GM06990 (cell line): ENCODE measurements around the gene TNC.

Experiments
- DNase-seq: peaks from one replicate; pipeline ENCODE4 v3.0.0-alpha.2; 2011; ENCODE audit not compliant: insufficient read length; ENCODE audit errors: extremely low read depth
- H3K27me3 ChIP-seq: replicated peaks from 2 replicates; pipeline ENCODE4 v1.6.0; 2011; ENCODE audit warnings: low read length; ENCODE audit not compliant: control insufficient read depth, insufficient read depth
- H3K36me3 ChIP-seq: 2 replicates; pipeline ENCODE4 v1.5.1; 2011; ENCODE audit warnings: low read length; ENCODE audit not compliant: control insufficient read depth, insufficient read depth
- H3K4me3 ChIP-seq: replicated peaks from 2 replicates; pipeline ENCODE4 v1.5.1; 2011; ENCODE audit warnings: low read depth, mild to moderate bottlenecking, control low read depth, low read length
- TF ChIP-seq, protein P1 (sequence below): IDR thresholded peaks from 2 replicates; pipeline ENCODE4 v1.5.1; 2011; ENCODE audit warnings: low read length, control low read depth, mild to moderate bottlenecking, inconsistent platforms; ENCODE audit not compliant: insufficient read depth, poor library complexity, severe bottlenecking

Gene TNC

DNA sequence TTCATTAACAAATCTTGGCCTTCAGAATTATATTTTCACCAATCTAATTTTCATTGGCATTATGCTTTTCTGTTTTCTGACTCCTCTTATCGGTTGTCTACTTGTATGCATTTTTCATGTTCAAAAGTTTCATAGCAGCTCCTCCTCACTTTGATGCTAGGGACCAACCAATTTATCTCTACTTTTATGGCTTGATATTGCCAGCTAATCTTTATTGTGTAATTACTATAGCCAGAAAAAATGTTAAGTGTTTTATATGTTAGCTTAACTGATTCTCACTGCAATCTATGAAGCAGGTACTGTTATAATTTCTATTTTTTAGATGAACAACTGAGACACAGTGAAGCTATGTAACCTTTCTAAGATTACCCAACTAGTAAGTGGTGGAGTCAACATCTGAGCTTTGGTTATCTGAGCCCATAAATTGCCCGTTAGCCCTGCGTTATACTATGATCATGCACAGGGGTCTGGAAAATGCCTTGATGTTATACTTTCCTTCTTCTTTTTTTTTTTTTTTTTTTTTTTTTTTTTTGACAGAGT, 34.4 kb upstream of the TNC start:
- Histone ChIP-seq H3K36me3 (no peaks in the 10 kb centered on the region), H3K4me3 (no peak overlapping the region), H3K27me3 (no peaks in the 10 kb centered on the region)
- no peak for DNase-seq
- TF ChIP-seq, protein P1, sequence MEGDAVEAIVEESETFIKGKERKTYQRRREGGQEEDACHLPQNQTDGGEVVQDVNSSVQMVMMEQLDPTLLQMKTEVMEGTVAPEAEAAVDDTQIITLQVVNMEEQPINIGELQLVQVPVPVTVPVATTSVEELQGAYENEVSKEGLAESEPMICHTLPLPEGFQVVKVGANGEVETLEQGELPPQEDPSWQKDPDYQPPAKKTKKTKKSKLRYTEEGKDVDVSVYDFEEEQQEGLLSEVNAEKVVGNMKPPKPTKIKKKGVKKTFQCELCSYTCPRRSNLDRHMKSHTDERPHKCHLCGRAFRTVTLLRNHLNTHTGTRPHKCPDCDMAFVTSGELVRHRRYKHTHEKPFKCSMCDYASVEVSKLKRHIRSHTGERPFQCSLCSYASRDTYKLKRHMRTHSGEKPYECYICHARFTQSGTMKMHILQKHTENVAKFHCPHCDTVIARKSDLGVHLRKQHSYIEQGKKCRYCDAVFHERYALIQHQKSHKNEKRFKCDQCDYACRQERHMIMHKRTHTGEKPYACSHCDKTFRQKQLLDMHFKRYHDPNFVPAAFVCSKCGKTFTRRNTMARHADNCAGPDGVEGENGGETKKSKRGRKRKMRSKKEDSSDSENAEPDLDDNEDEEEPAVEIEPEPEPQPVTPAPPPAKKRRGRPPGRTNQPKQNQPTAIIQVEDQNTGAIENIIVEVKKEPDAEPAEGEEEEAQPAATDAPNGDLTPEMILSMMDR, result no peak

DNA sequence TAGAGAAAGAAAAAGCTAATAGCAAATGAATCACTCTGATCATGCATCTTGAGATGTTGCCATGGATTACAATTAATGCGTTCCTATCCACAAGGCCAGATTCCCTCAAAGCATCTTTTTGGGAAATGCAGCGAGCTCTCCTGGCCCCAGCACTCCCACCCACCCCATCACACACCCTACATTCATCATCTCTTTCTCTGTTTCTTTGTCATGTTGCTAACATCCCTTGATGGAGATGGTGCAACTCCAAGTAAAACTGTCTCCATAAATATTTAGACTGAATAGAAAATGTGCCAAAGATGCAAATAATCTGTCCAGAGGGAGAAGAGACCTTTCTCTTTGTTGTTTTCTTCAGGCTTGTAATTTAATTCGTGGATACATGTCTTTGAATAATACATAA, 30.8 kb upstream of the TNC start:
- Histone ChIP-seq H3K36me3 (no peaks in the 10 kb centered on the region), H3K27me3 (no peaks in the 10 kb centered on the region), H3K4me3 (no peak overlapping the region)
- no peak for DNase-seq
- TF ChIP-seq, protein P1, result no peak

DNA sequence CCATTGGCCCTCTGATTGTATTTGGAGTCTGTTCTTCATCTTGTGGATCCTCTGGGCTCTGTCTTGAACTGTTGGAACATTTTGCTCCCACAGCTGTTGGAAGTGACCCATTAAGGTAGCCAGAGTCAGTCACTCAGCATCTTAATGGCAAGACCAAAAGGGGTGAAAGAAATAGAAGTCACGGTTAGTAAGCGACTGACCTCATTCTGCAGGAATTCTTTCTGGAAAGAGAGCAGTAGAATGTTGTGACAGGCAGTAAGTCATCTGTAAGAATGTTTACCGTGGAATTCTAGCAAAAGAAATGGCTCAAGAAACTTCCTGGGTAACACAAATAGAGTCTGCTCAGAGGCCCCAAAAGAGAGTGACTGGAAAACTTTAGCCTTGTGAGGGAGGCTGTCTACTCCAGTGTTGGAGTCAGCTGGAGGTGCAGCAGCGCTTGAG, 28.6 kb upstream of the TNC start:
- H3K27me3 ChIP-seq, result no peaks in the 10 kb centered on the region
- H3K36me3 ChIP-seq, result no peaks in the 10 kb centered on the region
- TF ChIP-seq, protein P1, result no peak
- H3K4me3 ChIP-seq, result no peak overlapping the region
- DNase-seq, result no peak

DNA sequence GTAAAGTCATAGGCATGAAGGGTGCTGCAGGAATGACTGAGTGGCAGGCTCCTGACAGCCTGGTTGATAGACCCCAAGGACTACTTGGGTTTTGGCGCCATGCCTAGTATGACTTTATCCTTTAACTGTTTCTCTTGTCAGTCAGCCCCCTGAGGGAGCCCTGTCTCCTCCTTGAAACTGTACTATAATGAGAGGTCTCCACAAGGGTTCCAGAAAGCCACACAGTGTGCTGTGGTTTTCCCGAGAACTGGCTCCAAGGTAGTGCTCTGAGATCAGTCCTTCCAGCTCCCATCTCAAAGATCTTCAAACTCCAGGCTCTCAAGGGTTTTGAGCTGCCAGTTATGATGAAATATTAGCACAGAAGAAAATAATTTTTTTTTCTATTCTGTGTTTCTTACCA, 26.7 kb upstream of the TNC start:
- no peak for DNase-seq
- H3K27me3 ChIP-seq, result no peaks in the 10 kb centered on the region
- no peaks in the 10 kb centered on the region for H3K36me3 ChIP-seq
- TF ChIP-seq, protein P1, result no peak
- no peak overlapping the region for H3K4me3 ChIP-seq

DNA sequence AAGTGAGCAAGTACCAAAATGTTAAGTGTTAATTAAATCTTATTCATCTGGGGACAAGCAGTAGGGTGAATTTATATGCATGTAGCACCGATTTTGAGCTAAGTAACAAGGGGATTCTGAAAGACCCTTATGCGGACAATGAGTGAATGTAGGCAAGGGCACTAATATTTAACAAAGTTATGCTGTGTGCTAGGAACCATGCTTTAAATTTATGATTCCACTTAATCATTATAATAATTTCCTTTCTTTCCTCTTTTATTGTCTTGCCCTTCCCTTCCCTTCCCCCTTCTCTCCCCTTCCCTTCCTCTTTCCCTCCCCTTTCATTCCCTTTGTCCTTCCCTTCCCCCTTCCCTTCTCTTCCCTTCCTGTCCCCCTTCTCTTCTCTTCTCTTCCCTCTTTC, 25.7 kb upstream of the TNC start:
- TF ChIP-seq, protein P1, result no peak
- no peak for DNase-seq
- no peaks in the 10 kb centered on the region for H3K27me3 ChIP-seq
- H3K4me3 ChIP-seq, result no peak overlapping the region
- no peaks in the 10 kb centered on the region for H3K36me3 ChIP-seq
